Measurements from ENCODE around the gene TMCC2. TPM values are rescaled to one million over a fixed set of nuclear protein-coding genes. Genes with fewer than 3 reads are reported as not detected.

The TMCC2 gene
- polyA plus RNA-seq, result 0.14 and 0.93 TPM in 2 replicates

GRCh38 chr1:205227584-205228013 lies at the start of gene TMCC2:
Gene TMCC2 (plus strand): TSS chr1:205227946. CDS start chr1:205228565, 619 bp downstream.

GRCh38 chr1:205211169-205211838 lies 16.4 kb upstream of the TMCC2 start, which contains the start of gene DSTYK:
Gene DSTYK (minus strand): TSS chr1:205211702. CDS start chr1:205211535, 167 bp downstream.

GRCh38 chr1:205321162-205321958 lies 93.6 kb downstream of the TMCC2 start, which contains the start of gene NUAK2:
Gene NUAK2 (minus strand): TSS chr1:205321745. CDS start chr1:205321628, 117 bp downstream.

Other genes starting within 250 kb of the TMCC2 start
- 20.9 and 22.8 TPM in 2 replicates for gene CNTN2, start 184.7 kb upstream of the TMCC2 start, polyA plus RNA-seq
- 1.7 and 3.8 TPM in 2 replicates for gene TMEM81, start 143.5 kb upstream of the TMCC2 start, polyA plus RNA-seq
- 8.0 and 15.6 TPM in 2 replicates for gene RBBP5, start 106.0 kb upstream of the TMCC2 start, polyA plus RNA-seq
- gene DSTYK, start 16.2 kb upstream of the TMCC2 start, polyA plus RNA-seq, result 10.1 and 13.0 TPM in 2 replicates
- gene NUAK2, start 93.8 kb downstream of the TMCC2 start, polyA plus RNA-seq, result not detected in 2 replicates
- gene KLHDC8A, start 129.0 kb downstream of the TMCC2 start, polyA plus RNA-seq, result 5.6 and 6.6 TPM in 2 replicates
- gene LEMD1, start 194.1 kb downstream of the TMCC2 start, polyA plus RNA-seq, result not detected in 2 replicates
- gene BLACAT1, start 228.1 kb downstream of the TMCC2 start, polyA plus RNA-seq, result 0.38 TPM in 1 of 2 replicates, not detected in the other